Activated CD4-positive, alpha-beta T cell treated with anti-CD3 and anti-CD28 coated beads, Interleukin-2, amount 10 ng/mL, durations not matched to agents 7 days and 5 days (primary cell): ENCODE results near the gene MAGEB3. TPM values are rescaled to one million over a fixed set of nuclear protein-coding genes. Genes with fewer than 3 reads are reported as not detected.

Experiments
- CTCF ChIA-PET: fragments of 350-600 bp; sonication (Branson Sonifier 250); formaldehyde crosslinking; loops from one replicate; lab custom pipeline; 2021; ENCODE audit warnings: antibody characterized with exemption; lab: Charles Lee
- POLR2A ChIA-PET: fragments of 350-600 bp; sonication (Branson Sonifier 250); formaldehyde crosslinking; loops from one replicate; lab custom pipeline; 2021; ENCODE audit warnings: antibody characterized with exemption; lab: Charles Lee
- DNase-seq: peaks from one replicate; pipeline ENCODE4 v3.0.0-alpha.2; 2020
- H3K27ac Mint-ChIP-seq: one replicate; pipeline ENCODE4 v1.8.0; 2021; ENCODE audit warnings: mild to moderate bottlenecking, moderate library complexity, mixed read lengths
- H3K27me3 Mint-ChIP-seq: one replicate; pipeline ENCODE4 v1.8.0; 2021; ENCODE audit warnings: mixed read lengths
- H3K36me3 Mint-ChIP-seq: one replicate; pipeline ENCODE4 v1.8.0; 2021; ENCODE audit warnings: low read depth, mixed read lengths
- H3K4me1 Mint-ChIP-seq: one replicate; pipeline ENCODE4 v1.8.0; 2021; ENCODE audit warnings: mixed read lengths
- H3K4me3 Mint-ChIP-seq: one replicate; pipeline ENCODE4 v1.8.0; 2021; ENCODE audit warnings: mild to moderate bottlenecking, moderate library complexity, mixed read lengths
- H3K9me3 Mint-ChIP-seq: one replicate; pipeline ENCODE4 v1.8.0; 2021; ENCODE audit warnings: mixed read lengths
- total RNA-seq, 2 experiments: library from RNA; stranded (reverse); gene quantifications; one replicate each; pipeline ENCODE4 v1.2.3, GENCODE V29; 2021

The MAGEB3 gene
- total RNA-seq, 2 experiments from 2014 or later: not detected

DNA sequence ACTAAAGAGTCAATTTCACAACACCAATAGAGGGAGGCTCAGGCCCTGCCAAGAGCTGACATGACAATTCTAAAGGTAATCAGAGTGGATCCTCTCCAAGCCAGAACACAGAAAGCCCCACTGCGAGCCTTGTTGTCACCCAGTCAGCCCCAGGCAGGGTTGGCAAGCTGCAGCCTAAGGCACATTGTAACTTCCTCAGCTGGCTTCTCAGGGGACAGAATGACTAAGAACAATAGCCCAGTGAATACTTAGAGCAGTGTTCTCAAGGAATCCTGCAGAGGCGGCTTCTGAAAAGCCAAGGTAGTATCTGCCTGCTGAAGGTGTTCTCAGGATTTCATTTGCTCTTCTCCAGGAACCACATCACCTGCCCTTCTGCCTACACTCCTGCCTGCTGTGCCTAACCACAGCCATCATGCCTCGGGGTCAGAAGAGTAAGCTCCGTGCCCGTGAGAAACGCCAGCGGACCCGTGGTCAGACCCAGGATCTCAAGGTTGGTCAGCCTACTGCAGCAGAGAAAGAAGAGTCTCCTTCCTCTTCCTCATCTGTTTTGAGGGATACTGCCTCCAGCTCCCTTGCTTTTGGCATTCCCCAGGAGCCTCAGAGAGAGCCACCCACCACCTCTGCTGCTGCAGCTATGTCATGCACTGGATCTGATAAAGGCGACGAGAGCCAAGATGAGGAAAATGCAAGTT, 11.4 kb downstream of the MAGEB3 start, which contains the start of gene MAGEB4:
MAGEB4 (plus strand) TSS at position 277 of the 692 bp plus-strand sequence; CDS start at position 413, 136 bp downstream.
- no peak for DNase-seq
- H3K4me3 Mint-ChIP-seq: no peak within 1 kb of the TSS
- no peak within 1 kb of the TSS for H3K27ac Mint-ChIP-seq
- H3K27me3 Mint-ChIP-seq: no peaks in the 10 kb centered on the region
- H3K9me3 Mint-ChIP-seq: no peaks in the 10 kb centered on the region
- H3K36me3 Mint-ChIP-seq: no peaks in the 10 kb centered on the region
- POLR2A ChIA-PET: no interaction called here
- no peaks in the 10 kb centered on the region for H3K4me1 Mint-ChIP-seq
- CTCF ChIA-PET: interaction anchor here (0.6 kb wide), 1 partner anchor 59 kb away, joined by 3 read pairs; no protein-coding TSS in a partner anchor

DNA sequence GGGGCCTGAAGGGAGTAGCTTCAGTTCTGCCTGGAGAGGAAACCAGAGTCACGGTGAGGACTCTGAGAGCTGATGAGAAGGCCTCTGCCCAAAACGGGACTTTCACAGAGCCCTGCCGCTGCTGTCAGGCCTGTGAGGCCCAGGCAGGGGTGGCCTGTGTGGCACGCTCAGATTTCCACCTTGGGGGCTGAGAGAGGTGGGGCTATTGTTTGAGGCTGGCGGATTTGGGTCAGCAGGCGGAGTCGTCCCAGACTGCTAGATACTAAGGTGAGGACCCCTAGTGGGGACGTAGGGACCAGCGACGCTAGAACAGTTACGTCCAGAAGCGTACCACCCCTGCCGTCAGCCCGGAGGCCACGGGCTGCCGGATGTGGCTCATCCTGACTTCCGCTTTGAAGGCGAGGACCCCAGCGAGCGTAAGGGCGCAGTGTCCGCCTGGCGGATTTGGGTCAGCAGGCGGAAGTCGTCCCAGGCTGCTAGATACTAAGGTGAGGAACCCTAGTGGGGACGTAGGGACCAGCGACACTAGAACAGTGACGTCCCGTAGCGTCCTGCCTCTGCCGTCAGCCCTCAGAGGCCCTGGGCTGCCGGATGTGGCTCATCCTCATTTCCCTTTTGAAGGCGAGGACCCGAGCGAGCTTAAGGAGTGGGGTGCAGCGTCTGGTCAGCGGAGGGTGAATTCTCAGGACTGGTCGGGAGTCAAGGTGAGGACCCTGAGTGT, 16.5 kb downstream of the MAGEB3 start, which contains the start of gene MAGEB1:
MAGEB1 (plus strand) TSS at position 378 of the 721 bp plus-strand sequence. CDS start 3,348 bp downstream, outside the sequence.
- no peaks in the 10 kb centered on the region for H3K27me3 Mint-ChIP-seq
- no peaks in the 10 kb centered on the region for H3K36me3 Mint-ChIP-seq
- no peaks in the 10 kb centered on the region for H3K9me3 Mint-ChIP-seq
- no peak for DNase-seq
- no peak within 1 kb of the TSS for H3K27ac Mint-ChIP-seq
- CTCF ChIA-PET: no interaction called here
- no peaks in the 10 kb centered on the region for H3K4me1 Mint-ChIP-seq
- POLR2A ChIA-PET: no interaction called here
- H3K4me3 Mint-ChIP-seq: no peak within 1 kb of the TSS

DNA sequence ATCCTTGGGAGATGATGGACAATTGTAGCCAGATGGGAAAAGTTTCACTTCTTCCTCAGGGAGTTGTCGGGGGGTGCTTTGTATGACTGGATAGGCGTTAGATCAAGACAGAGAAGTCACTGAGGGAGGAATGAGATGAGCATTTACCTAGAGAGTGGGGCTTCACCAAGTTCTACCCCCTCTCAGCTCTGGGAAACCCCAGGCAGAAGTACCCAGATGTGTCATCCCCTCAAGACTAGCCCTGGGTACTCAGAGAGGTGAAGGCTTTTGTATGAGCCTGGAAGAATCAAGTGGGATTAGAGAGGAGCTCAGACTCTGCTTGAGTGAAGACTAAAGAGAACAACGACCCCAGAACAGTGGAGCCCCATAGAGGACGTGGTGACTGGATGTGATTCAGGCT, 18.4 kb downstream of the MAGEB3 start:
- ChIA-PET POLR2A (no interaction called here), CTCF (no interaction called here)
- no peak for DNase-seq
- H3K4me3 Mint-ChIP-seq: no peak overlapping the region
- no peaks in the 10 kb centered on the region for H3K36me3 Mint-ChIP-seq
- no peaks in the 10 kb centered on the region for H3K4me1 Mint-ChIP-seq
- H3K27ac Mint-ChIP-seq: no peak overlapping the region
- no peaks in the 10 kb centered on the region for H3K9me3 Mint-ChIP-seq
- no peaks in the 10 kb centered on the region for H3K27me3 Mint-ChIP-seq

DNA sequence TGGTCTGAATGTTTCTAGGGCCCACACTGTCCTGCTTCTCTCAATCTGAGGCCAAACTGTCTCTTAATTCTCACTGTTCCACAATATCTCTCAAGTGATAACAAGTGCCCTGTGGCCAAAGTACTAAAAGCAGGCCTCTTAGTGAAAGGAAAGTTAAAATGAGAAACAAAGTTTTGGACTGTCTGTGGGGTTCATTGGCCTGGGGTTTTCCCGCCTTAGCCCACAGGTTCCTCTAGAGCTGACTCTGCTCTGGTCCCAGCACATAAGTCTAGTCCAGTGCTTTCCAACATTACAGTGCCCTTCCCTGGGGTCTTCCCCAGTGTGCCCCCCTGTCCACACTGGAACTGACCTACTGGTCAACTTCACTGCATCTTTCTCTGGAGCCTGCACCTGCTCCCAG, 22.8 kb downstream of the MAGEB3 start:
- CTCF ChIA-PET: no interaction called here
- Mint-ChIP-seq H3K4me1 (no peaks in the 10 kb centered on the region), H3K36me3 (no peaks in the 10 kb centered on the region)

DNA sequence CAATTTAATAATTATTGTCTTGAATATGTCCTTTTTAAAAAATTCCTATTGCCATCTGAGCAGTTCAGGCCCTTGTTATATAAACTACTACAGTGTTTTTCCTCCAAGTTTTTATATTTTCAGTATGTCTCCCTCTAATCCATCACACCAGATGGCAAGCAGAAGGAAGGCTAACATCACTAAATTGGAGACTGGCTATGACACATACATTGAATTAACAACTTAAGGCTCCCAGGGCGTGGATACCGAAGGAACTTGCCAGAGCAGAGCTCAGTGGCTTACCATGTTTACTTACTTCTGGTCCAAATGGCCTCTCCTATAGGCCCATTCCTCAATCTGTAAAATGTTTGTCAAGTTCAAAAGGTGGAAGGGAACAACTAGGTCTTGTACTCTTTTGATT, 29.5 kb downstream of the MAGEB3 start:
- no peak overlapping the region for H3K27ac Mint-ChIP-seq
- ChIA-PET POLR2A (no interaction called here), CTCF (no interaction called here)
- H3K27me3 Mint-ChIP-seq: peaks cover 2% of the 10 kb centered on the region
- H3K4me1 Mint-ChIP-seq: no peaks in the 10 kb centered on the region
- H3K36me3 Mint-ChIP-seq: no peaks in the 10 kb centered on the region
- DNase-seq: no peak
- no peak overlapping the region for H3K4me3 Mint-ChIP-seq
- no peaks in the 10 kb centered on the region for H3K9me3 Mint-ChIP-seq

More for the DNA sequence above, 22.8 kb downstream of the MAGEB3 start:
- H3K4me3 Mint-ChIP-seq: no peak overlapping the region
- DNase-seq: no peak
- H3K9me3 Mint-ChIP-seq: no peaks in the 10 kb centered on the region
- POLR2A ChIA-PET: no interaction called here
- peaks cover 2% of the 10 kb centered on the region for H3K27me3 Mint-ChIP-seq
- H3K27ac Mint-ChIP-seq: no peak overlapping the region

DNA sequence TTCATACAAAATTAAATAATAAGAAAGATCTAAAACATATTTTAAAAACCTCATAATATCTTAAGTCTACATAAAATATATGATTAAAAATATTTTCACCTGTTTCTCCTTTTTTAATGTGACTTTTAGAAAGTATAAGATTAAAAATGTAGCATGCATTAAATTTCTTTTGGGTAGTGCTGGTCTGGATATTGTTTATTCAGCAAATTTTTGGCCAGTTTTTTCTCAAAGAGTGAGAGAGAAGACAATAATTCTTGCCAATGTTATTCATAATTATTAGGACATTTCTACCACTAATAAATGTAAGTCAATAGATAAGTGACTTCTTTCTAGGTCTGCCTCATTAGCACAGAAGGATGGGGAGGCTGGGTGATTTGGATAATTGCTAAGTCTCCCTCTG, 30.6 kb downstream of the MAGEB3 start:
- Mint-ChIP-seq H3K4me3 (no peak overlapping the region), H3K27ac (no peak overlapping the region), H3K36me3 (no peaks in the 10 kb centered on the region), H3K9me3 (no peaks in the 10 kb centered on the region), H3K27me3 (peaks cover 2% of the 10 kb centered on the region), H3K4me1 (no peaks in the 10 kb centered on the region)
- ChIA-PET CTCF (no interaction called here), POLR2A (no interaction called here)
- no peak for DNase-seq

DNA sequence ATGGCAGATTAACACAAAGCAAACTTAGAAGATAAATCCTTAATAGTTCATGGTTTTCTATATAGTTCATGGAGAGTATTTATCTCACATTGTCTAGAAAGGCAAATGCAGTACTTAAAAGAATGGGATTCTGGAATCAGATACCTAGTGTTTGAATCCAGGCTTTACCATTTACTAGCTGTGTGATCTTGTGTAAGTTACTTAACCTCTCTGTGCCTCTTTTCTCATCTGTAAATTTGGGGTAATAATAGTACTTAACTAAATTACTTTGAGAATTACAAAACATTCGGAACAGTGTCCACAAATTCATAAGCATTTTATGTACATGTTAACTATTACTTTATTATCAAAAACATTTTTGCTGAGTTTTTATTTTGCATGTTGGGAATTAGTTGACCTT, 32.3 kb downstream of the MAGEB3 start:
- H3K4me1 Mint-ChIP-seq: no peaks in the 10 kb centered on the region
- CTCF ChIA-PET: interaction anchor here (0.9 kb wide), 1 partner anchor 10 kb away, joined by 3 read pairs; no protein-coding TSS in a partner anchor
- no peaks in the 10 kb centered on the region for H3K27me3 Mint-ChIP-seq
- POLR2A ChIA-PET: no interaction called here
- no peak for DNase-seq
- H3K4me3 Mint-ChIP-seq: no peak overlapping the region
- no peaks in the 10 kb centered on the region for H3K9me3 Mint-ChIP-seq
- no peak overlapping the region for H3K27ac Mint-ChIP-seq
- no peaks in the 10 kb centered on the region for H3K36me3 Mint-ChIP-seq

DNA sequence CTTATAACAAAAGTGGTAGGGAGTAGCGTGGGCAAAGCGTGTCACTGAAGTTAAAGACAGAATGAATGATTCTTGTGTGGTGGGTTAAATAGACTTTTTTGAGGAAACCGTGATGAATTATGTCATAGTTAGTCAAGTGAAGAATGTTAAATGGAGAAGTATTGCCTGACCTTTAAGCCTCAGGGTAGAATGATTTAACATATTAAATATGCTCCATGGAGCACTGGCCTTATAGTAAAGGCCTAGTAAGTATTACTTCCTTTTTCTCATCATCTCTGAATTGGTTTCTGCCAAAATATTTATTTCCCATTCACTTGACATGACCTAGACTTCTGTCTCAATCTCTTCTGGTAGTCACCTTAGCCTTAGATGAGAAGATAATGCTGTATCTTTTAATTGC, 40.2 kb downstream of the MAGEB3 start:
- Mint-ChIP-seq H3K9me3 (no peaks in the 10 kb centered on the region), H3K27me3 (no peaks in the 10 kb centered on the region)
- POLR2A ChIA-PET: no interaction called here

DNA sequence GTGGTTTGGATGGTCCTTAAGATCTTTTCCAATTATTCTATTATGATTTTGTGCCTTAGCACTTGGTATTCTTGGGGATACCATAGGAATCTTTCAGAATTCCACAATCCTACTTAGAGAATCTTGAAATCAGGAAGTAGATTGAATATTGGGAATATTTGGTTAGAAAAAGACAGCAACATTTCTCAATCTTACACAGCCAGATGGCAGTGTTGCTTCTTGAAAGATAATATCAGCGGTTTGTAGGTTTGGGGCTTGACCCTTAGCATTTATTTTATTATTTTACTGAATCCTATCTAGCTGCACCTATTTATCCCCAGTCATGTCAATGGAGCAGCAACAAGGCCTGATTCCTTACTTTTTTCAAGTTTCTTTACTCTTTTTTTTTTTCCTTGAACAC, 45.0 kb downstream of the MAGEB3 start:
- DNase-seq: no peak
- H3K9me3 Mint-ChIP-seq: no peaks in the 10 kb centered on the region
- H3K36me3 Mint-ChIP-seq: no peaks in the 10 kb centered on the region
- POLR2A ChIA-PET: no interaction called here
- no peak overlapping the region for H3K4me3 Mint-ChIP-seq
- no peaks in the 10 kb centered on the region for H3K27me3 Mint-ChIP-seq
- CTCF ChIA-PET: interaction anchor here (0.6 kb wide), 1 partner anchor 711 kb away, joined by 3 read pairs; no protein-coding TSS in a partner anchor
- H3K27ac Mint-ChIP-seq: no peak overlapping the region
- H3K4me1 Mint-ChIP-seq: peaks cover 6% of the 10 kb centered on the region

More for the DNA sequence above, 40.2 kb downstream of the MAGEB3 start:
- Mint-ChIP-seq H3K4me1 (no peaks in the 10 kb centered on the region), H3K27ac (no peak overlapping the region), H3K4me3 (no peak overlapping the region), H3K36me3 (no peaks in the 10 kb centered on the region)
- DNase-seq: no peak
- CTCF ChIA-PET: no interaction called here

DNA sequence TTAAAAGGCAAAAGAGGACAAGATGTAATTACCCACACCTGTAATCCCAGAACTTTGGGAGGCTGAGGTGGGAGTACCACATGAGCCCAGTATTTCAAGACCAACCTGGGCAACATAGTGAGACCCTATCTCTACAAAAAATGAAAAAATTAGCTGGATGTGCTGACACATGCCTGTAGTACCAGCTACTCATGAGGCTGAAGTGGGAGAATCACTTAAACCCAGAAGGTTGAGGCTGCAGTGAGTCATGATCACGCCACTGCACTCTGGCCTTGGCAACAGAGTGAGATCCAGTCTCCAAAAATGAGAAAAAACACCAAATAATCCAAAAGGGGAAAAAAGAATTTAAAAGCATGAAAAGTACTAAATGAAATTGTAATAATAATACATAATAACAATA, 47.9 kb downstream of the MAGEB3 start:
- peaks cover 6% of the 10 kb centered on the region for H3K4me1 Mint-ChIP-seq
- H3K4me3 Mint-ChIP-seq: no peak overlapping the region
- no peaks in the 10 kb centered on the region for H3K36me3 Mint-ChIP-seq
- DNase-seq: no peak
- ChIA-PET CTCF (no interaction called here), POLR2A (no interaction called here)
- H3K27ac Mint-ChIP-seq: no peak overlapping the region
- no peaks in the 10 kb centered on the region for H3K27me3 Mint-ChIP-seq
- H3K9me3 Mint-ChIP-seq: no peaks in the 10 kb centered on the region

DNA sequence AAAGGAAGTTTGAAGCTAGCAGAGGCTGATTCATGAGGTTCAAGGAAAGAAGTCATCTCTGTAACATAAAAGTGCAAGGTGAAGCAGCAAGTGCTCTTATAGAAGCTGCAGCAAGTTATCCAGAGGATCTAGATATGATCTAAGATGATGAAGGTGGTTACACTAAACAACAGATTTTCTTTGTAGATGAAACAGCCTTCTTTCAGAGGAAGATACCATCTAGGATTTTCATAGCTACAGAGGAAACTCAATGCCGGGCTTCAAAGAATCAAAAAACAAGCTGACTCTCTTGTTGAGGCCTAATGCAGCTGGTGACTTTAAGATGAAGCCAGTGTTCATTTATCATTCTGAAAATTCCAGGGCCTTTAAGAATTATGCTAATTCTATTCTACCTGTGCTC, 50.0 kb downstream of the MAGEB3 start:
- ChIA-PET CTCF (interaction anchor here (1.4 kb wide), 1 partner anchor 12 kb away, joined by 3 read pairs; no protein-coding TSS in a partner anchor), POLR2A (no interaction called here)
- Mint-ChIP-seq H3K36me3 (no peaks in the 10 kb centered on the region), H3K4me1 (peaks cover 6% of the 10 kb centered on the region), H3K4me3 (no peak overlapping the region), H3K27ac (no peak overlapping the region), H3K27me3 (no peaks in the 10 kb centered on the region), H3K9me3 (no peaks in the 10 kb centered on the region)
- DNase-seq: no peak

DNA sequence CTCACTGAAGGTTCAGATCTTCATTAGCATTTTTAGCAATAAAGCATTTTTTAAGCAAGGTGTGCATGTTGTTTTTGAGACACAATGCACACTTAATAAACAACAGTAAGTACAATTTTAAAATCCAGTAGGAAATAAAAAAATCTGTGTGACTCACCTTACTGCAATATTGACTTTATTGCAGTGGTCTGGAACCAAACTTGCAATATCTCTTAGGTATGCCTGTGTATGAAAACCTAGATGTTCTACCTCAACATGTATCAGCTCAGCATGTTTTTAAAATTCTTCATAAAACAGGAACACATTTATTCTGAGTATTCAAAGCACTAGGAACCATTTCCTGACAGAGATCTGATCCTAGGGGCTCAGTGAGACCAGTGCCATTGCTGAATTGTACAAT, 52.1 kb downstream of the MAGEB3 start:
- Mint-ChIP-seq H3K4me3 (no peak overlapping the region), H3K27me3 (no peaks in the 10 kb centered on the region), H3K9me3 (no peaks in the 10 kb centered on the region), H3K36me3 (no peaks in the 10 kb centered on the region), H3K27ac (no peak overlapping the region), H3K4me1 (peaks cover 6% of the 10 kb centered on the region)
- CTCF ChIA-PET: no interaction called here
- no peak for DNase-seq
- POLR2A ChIA-PET: no interaction called here

DNA sequence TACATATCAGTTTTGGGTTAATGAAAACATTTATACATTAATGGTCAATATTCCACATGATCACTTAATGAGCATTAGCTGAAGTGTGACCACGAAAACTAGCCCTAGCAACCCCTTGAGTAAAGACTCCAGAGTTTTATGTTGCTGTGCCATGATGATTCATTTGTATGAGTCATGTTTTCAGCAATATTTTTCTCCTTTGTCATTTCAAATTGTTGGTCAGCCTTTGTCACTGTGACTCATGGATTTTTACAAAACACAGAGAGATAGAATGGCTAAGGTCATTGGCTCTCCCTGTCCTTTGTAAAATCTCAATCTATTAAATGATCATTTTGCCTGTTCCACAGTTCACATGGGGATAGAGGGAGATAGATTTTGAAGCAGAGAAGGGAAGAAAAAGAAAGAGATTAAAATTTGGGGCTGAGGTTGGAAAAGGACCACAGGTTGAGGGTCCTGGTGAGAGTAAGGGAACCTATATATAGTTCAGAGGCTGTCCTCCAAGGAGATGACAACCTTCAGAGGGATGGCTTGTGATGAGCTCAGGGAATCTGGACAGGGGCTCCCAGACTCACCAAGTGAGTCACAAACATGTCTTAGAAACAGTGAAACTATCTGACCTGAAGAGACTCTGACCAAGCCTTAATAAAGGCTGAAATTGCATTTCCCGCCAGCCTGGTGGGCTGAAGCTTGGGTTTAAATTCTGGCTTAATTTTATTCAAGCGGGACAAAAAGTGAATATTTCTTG, 53.2 kb downstream of the MAGEB3 start:
- Mint-ChIP-seq H3K9me3 (no peaks in the 10 kb centered on the region), H3K27ac (no peak overlapping the region), H3K4me1 (peaks cover 6% of the 10 kb centered on the region), H3K36me3 (no peaks in the 10 kb centered on the region), H3K4me3 (no peak overlapping the region), H3K27me3 (no peaks in the 10 kb centered on the region)
- ChIA-PET POLR2A (no interaction called here), CTCF (no interaction called here)
- DNase-seq: no peak
